ENCODE data around the gene THUMPD1. TPM values are rescaled to one million over a fixed set of nuclear protein-coding genes. Genes with fewer than 3 reads are reported as not detected.
"Not testable (repeated sequence)": the region's sequence is repeated elsewhere in the genome, so short reads cannot be mapped to it uniquely, and the experiment has no call there.

THUMPD1 gene
- total RNA-seq, 4 donors from 2014 or later = 26.5 to 58.0 (median 44.1) TPM

- Histone ChIP-seq H3K36me3 (peaks cover 0 to 2% (median 0%) of the 10 kb centered on the region in 3 donors), H3K9me3 (no peaks in the 10 kb centered on the region), H3K4me3 (no peak overlapping the region), H3K27me3 (no peaks in the 10 kb centered on the region), H3K27ac (no peak overlapping the region), H3K4me1 (no peaks in the 10 kb centered on the region)
- TF ChIP-seq POLR2A (IDR thresholded peaks at IDR 0.05) (no peak), CTCF (IDR thresholded peaks at IDR 0.05) (no peak)
- no peak for DNase-seq
- WGBS, 2 donors = 76% methylated on average over 3 of the region's 3 CpGs
- intact Hi-C loops (cut with DNase I) = no loop called here
These were observed 12.5 kb downstream of the THUMPD1 start for GRCh38 chr16:20729141-20729540.

GRCh38 chr16:20727181-20727580 lies 14.4 kb downstream of the THUMPD1 start:
- DNase-seq = no peak
- TF ChIP-seq POLR2A (IDR thresholded peaks at IDR 0.05) (no peak), CTCF (IDR thresholded peaks at IDR 0.05) (no peak)
- intact Hi-C loops (cut with DNase I) = no loop called here
- no peaks in the 10 kb centered on the region for H3K36me3 ChIP-seq
- H3K27ac ChIP-seq = no peak overlapping the region
- H3K27me3 ChIP-seq = no peaks in the 10 kb centered on the region
- no peaks in the 10 kb centered on the region for H3K4me1 ChIP-seq
- 80 to 84% methylated on average over 1 to 2 of the region's 3 CpGs for WGBS, 2 donors
- no peaks in the 10 kb centered on the region for H3K9me3 ChIP-seq
- H3K4me3 ChIP-seq = no peak overlapping the region

GRCh38 chr16:20726661-20727060 lies 15.0 kb downstream of the THUMPD1 start:
- intact Hi-C loops (cut with DNase I) = no loop called here
- Histone ChIP-seq H3K27me3 (no peaks in the 10 kb centered on the region), H3K27ac (no peak overlapping the region), H3K36me3 (no peaks in the 10 kb centered on the region), H3K9me3 (no peaks in the 10 kb centered on the region), H3K4me1 (no peaks in the 10 kb centered on the region), H3K4me3 (no peak overlapping the region)
- DNase-seq = no peak
- TF ChIP-seq POLR2A (IDR thresholded peaks at IDR 0.05) (no peak), CTCF (IDR thresholded peaks at IDR 0.05) (no peak)

GRCh38 chr16:20720251-20720650 lies 21.4 kb downstream of the THUMPD1 start:
- intact Hi-C loops (cut with DNase I) = no loop called here
- no peaks in the 10 kb centered on the region for H3K27me3 ChIP-seq
- no peak for DNase-seq
- H3K4me1 ChIP-seq = no peaks in the 10 kb centered on the region
- WGBS, 2 donors = 88 to 95% methylated on average over 4 of the region's 4 CpGs
- no peak for TF ChIP-seq CTCF (IDR thresholded peaks at IDR 0.05)
- TF ChIP-seq POLR2A (IDR thresholded peaks at IDR 0.05) = no peak
- no peaks in the 10 kb centered on the region for H3K9me3 ChIP-seq
- no peaks in the 10 kb centered on the region for H3K36me3 ChIP-seq
- H3K27ac ChIP-seq = no peak overlapping the region
- H3K4me3 ChIP-seq = no peak overlapping the region

- not testable (repeated sequence) for H3K9me3 ChIP-seq, H3K4me3 ChIP-seq, DNase-seq, H3K4me1 ChIP-seq, H3K27ac ChIP-seq, H3K27me3 ChIP-seq, H3K36me3 ChIP-seq
- intact Hi-C loops (cut with DNase I) = loop anchor here (10.0 kb wide), 1 partner anchor 333 kb away; no protein-coding TSS in a partner anchor
These were observed 23.9 kb downstream of the THUMPD1 start for GRCh38 chr16:20717718-20718117.

GRCh38 chr16:20711277-20711911 lies 30.2 kb downstream of the THUMPD1 start:
- intact Hi-C loops (cut with DNase I) = loop anchor here (10.0 kb wide), 1 partner anchor 327 kb away; no protein-coding TSS in a partner anchor
- no peak overlapping the region for H3K4me3 ChIP-seq
- no peaks in the 10 kb centered on the region for H3K27me3 ChIP-seq
- TF ChIP-seq CTCF (IDR thresholded peaks at IDR 0.05) (no peak), POLR2A (IDR thresholded peaks at IDR 0.05) (no peak)
- no peaks in the 10 kb centered on the region for H3K36me3 ChIP-seq
- H3K27ac ChIP-seq = no peak overlapping the region
- H3K4me1 ChIP-seq = peaks cover 0 to 8% (median 0%) of the 10 kb centered on the region in 3 donors
- 72 to 90% methylated on average over 6 to 7 of the region's 7 CpGs for WGBS, 2 donors
- H3K9me3 ChIP-seq = no peaks in the 10 kb centered on the region
- DNase-seq = no peak
